SK-N-SH (cell line): ENCODE data around the gene KCNS1.

ENCODE experiments used
- CHD2 ChIP-seq: fragments of 150-350 bp; IDR thresholded peaks from 2 replicates; pipeline ENCODE4 v1.6.1; 2018; ENCODE audit warnings: low read length; ENCODE audit not compliant: partially characterized antibody
- EP300 ChIP-seq, 2 experiments: IDR thresholded peaks; 2 replicates each; pipeline versions ENCODE4 v1.4.0 to v1.6.1; 2012; ENCODE audit warnings: borderline replicate concordance in 1 of 2, low read depth in 1 of 2, low read length in 1 of 2
- EZH2phosphoT487 ChIP-seq: fragments of 200-600 bp; sonication (generic); IDR thresholded peaks from 2 replicates; pipeline ENCODE4 v1.6.1; 2017; ENCODE audit warnings: low read depth, mixed run types, mild to moderate bottlenecking, antibody characterized with exemption, moderate library complexity, borderline replicate concordance
- GATA2 ChIP-seq: sonication (generic); formaldehyde crosslinking; IDR thresholded peaks from 2 replicates; pipeline ENCODE4 v1.5.0; 2020; ENCODE audit warnings: mild to moderate bottlenecking, missing genetic modification reagents
- JUND ChIP-seq: IDR thresholded peaks from 2 replicates; pipeline ENCODE4 v1.4.0; 2012
- NFIC ChIP-seq: IDR thresholded peaks from 2 replicates; pipeline ENCODE4 v1.4.0; 2012; ENCODE audit warnings: borderline replicate concordance
- POLR2AphosphoS5 ChIP-seq: IDR thresholded peaks from 2 replicates; pipeline ENCODE4 v1.6.1; 2012; ENCODE audit warnings: low read depth, low read length
- RXRA ChIP-seq: IDR thresholded peaks from 2 replicates; pipeline ENCODE4 v1.4.0; 2012; ENCODE audit warnings: low read depth, mild to moderate bottlenecking, borderline replicate concordance
- SIN3A ChIP-seq: IDR thresholded peaks from 2 replicates; pipeline ENCODE4 v1.6.1; 2012; ENCODE audit warnings: low read depth, mild to moderate bottlenecking, low read length, moderate library complexity, borderline replicate concordance
- TAF1 ChIP-seq: IDR thresholded peaks from 2 replicates; pipeline ENCODE4 v1.6.1; 2012; ENCODE audit warnings: low read depth, mild to moderate bottlenecking, low read length, moderate library complexity, borderline replicate concordance
- TF ChIP-seq, protein P1 (sequence below): fragments of 200-600 bp; sonication (generic); IDR thresholded peaks from 2 replicates; pipeline ENCODE4 v1.6.1; 2017; ENCODE audit warnings: antibody characterized with exemption, mild to moderate bottlenecking, moderate library complexity

DNA sequence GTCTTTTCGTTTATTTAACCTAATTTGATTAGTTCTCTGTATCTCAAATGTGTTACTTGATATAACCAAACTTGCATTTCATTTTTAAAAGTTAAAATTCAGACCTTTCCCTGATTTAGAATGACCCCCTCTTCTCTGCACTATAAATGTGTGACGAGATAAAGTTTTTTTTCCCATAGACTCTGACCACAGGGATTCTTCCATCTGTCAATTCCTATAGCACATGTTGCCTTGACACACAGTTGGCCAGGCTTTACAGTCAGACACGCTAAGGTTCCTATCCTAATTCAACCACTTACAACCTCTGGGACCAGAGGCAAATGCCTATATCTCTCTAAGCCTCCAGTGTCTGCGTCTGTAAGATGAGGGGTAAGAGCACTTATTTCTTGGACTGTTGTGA lies 40.6 kb downstream of the KCNS1 start:
- TF ChIP-seq TAF1 (no peak), GATA2 (no peak), JUND (no peak), CHD2 (no peak), EP300 (IDR thresholded peaks at IDR 0.05; ENCODE audit: borderline replicate concordance in 1 of 2, low read depth in 1 of 2, low read length in 1 of 2) (no peak), NFIC (no peak), SIN3A (no peak), RXRA (no peak), EZH2phosphoT487 (no peak), POLR2AphosphoS5 (no peak)
- TF ChIP-seq, protein P1, sequence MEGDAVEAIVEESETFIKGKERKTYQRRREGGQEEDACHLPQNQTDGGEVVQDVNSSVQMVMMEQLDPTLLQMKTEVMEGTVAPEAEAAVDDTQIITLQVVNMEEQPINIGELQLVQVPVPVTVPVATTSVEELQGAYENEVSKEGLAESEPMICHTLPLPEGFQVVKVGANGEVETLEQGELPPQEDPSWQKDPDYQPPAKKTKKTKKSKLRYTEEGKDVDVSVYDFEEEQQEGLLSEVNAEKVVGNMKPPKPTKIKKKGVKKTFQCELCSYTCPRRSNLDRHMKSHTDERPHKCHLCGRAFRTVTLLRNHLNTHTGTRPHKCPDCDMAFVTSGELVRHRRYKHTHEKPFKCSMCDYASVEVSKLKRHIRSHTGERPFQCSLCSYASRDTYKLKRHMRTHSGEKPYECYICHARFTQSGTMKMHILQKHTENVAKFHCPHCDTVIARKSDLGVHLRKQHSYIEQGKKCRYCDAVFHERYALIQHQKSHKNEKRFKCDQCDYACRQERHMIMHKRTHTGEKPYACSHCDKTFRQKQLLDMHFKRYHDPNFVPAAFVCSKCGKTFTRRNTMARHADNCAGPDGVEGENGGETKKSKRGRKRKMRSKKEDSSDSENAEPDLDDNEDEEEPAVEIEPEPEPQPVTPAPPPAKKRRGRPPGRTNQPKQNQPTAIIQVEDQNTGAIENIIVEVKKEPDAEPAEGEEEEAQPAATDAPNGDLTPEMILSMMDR: no peak
